Middle frontal gyrus (tissue), 1 donor: ENCODE results near the gene TBCA.
A peak's percentile ranks its signal among the peaks of the same experiment; 100 is the strongest.
"Not testable (repeated sequence)": the region's sequence is repeated elsewhere in the genome, so short reads cannot be mapped to it uniquely, and the experiment has no call there.

ENCODE experiments used
- DNase-seq: peaks from one replicate; pipeline ENCODE4 v3.0.0-alpha.2; 2015; ENCODE audit warnings: low spot score; ENCODE audit errors: extremely low spot score

TBCA gene

DNA sequence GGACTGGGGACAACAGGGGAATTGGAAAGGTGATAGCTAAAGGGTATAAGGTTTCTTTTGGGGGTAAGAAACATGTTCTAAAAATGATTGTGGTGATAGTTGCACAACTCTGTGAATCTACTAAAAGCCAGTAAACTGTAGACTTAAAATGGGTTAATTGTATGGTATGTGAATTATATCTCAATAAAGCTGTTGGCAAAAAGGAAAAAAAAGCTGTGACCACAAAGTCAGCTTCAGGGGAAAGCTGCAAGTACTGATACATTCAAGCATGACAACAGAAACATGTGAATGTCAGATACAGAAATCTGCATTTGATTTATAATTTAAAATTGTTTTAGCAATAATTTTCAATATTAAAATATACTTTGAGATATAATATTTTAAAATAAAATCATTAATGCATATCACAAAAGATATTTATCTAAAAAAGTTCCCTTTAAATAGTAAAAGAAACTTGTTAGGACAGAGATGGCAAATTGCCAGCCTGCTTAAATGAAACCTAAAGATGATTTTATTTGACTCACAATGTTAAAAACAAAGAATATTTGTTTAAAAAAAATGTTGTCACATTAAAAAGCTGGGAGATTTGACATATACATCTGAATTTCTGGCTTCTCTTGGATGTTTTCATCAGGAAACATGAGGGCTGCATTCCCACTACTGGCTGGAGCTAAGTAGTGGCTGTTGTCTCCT, 66.0 kb downstream of the TBCA start:
- no peak for DNase-seq

DNA sequence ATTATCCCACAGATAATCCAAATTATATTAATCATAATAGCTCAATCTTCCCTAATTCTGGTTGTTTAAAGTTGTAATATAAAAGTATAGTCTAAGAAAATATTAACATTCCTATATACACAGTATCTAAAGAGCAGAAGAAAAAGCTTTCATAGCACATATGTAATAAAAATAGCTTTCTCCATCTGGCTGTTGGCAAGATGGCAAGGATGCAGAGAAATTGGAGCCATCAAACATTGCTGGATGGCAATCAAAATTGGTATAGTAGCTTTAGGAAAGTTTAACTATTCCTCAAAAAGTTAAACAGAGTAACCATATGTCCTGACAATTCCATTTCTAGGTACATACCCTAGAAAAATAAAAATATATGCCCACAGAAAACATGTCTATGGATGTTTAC, 66.8 kb downstream of the TBCA start:
- peak; percentile 55 for DNase-seq

GRCh38 chr5:77707791-77708190, 68.3 kb downstream of the TBCA start:
- DNase-seq = no peak

DNA sequence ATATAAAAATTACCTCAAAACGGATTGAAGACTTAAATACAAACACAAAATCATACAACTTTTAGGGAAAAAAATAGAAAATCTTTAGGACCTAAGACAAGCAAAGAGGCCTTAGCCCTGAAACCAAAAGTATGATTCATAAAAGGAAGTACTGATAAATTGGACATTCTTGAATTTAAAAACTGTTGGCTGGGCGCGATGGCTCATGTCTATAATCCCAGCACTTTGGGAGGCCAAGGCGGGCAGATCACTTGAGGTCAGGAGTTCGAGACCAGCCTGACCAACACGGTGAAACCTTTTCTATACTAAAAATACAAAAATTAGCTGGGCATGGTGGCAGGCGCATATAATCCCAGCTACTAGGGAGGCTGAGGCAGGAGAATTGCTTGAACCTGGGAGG, 76.6 kb downstream of the TBCA start:
- not testable (repeated sequence) for DNase-seq

DNA sequence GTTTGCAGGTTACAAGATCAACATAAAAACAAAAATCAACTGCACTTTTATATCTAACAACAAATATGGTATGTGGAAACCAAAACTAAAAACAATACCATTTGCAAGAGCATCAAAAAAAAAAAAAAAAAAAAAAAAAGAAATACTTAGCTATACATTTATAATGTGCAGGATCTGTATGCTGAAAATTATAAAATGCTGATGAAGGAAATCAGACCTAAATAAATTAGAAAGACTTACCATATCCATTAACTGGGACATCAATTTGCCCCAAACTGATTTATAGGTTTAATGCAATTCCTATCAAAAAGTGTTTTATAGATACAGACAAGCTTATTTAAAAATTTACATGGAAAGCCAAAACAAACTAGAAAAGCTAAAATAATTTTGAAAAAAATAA, 77.2 kb downstream of the TBCA start:
- no peak for DNase-seq

DNA sequence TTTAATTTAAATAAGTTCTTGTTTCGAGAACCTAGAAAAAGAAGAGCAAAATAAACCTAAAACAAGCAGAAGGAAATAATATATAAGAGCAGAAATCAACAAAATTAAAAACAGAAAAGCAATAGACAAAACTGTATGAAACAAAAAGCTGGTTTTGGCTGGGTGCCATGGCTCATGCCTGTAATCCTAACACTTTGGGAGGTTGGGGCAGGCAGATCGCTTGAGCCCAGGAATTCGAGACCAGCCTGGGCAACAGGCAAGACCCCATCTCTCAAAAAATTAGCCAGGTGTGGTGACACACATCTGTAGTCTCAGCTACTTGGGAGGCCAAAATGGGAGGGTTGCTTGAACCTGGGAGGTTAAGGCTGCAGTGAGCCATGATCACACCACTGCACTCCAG, 78.4 kb downstream of the TBCA start:
- no peak for DNase-seq

GRCh38 chr5:77696120-77696519, 80.0 kb downstream of the TBCA start:
- no peak for DNase-seq

DNA sequence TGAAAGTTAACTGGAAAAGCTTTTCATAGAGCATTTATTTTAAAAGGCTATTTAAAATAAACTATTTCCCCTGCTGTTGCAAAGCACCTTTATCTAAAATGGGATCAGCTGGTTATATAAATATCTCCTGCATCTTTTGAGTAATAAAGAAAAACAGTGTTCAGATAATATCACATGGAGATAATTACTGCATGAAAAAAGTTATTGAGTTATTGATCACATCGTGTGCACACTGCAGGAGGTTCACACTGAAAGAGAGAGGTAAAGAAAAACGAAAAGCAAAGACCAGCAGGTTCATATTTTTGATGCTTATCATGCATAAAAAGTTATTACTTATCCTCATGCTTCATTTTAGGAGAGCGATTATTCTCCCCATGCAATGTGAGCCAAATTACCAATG, 82.2 kb downstream of the TBCA start:
- no peak for DNase-seq

DNA sequence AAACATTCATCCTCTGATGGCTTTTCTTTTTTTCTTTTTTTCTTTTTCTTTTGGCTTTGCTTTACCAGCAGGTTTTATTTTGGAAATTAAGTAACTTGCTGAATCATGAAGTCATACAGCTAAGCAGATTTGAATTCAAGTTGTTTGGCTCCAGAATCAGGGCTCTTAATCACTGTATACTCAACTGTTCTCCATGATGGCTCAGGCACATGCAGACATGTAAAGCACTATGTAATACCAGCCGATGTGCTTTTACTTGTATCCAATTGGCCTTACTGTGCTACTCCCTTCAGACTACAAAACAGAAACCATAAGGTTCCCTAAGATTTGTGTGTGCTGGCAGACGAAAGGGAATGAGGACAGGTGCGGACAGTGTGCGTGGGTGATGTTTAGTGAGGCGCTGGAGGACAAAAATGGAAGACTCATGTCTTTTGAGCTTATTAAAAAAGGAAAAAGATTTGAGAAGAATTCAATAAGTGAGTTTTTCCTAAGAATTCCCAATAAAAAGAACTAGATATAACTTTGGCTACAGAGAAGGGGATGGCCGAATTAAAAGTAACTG, 92.9 kb downstream of the TBCA start:
- peak; percentile 8 for DNase-seq

DNA sequence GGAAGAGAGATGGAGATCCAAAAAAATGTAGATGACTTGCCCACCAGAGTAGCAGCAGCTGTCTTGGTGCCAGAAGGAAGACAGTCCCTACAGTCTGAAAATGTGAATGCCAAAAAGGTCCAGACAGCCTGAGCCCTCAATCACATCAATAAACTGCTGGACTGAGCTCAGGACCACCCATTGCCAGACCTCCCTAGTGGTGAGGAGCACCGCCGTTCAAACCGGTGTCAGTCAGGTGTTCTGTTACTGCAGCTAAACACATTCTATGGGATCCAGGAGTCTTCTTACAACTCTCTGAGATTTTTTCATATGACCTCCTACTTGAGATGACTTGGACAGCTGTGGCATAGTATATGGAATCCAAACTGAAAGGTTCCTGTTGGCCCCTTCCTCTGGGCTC, 105.6 kb downstream of the TBCA start:
- DNase-seq = no peak

- no peak for DNase-seq
Measured at GRCh38 chr5:77669677-77670076, 106.5 kb downstream of the TBCA start.

- no peak for DNase-seq
Measured at GRCh38 chr5:77663090-77663863, 112.9 kb downstream of the TBCA start.

GRCh38 chr5:77662635-77663034, 113.5 kb downstream of the TBCA start:
- DNase-seq = no peak

GRCh38 chr5:77658662-77659061, 117.5 kb downstream of the TBCA start:
- DNase-seq = no peak

DNA sequence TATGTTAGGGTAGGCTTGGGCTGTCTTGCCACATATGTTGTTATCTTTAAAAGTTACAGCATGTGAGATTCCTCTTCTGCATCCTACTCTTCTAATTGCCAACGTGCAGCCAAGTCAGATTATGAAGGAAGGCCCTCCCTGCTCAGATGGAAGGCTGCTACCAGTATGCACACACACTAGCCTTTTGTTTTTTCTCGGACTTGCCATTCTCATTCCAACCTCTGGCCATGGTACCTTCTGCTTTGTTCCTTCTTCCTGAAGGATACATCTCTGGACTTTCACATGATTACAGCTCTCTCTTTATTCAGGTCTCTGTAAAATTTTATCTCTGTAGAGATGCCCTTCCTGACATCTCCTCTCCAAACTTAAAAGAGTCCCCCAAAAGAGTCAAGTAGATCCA, 124.8 kb downstream of the TBCA start:
- no peak for DNase-seq

- DNase-seq = no peak
Measured at GRCh38 chr5:77650686-77651085, 125.5 kb downstream of the TBCA start.

- DNase-seq = no peak
Measured at GRCh38 chr5:77649776-77650175, 126.4 kb downstream of the TBCA start.

- DNase-seq = no peak
Measured at GRCh38 chr5:77645995-77646639, 130.0 kb downstream of the TBCA start.

DNA sequence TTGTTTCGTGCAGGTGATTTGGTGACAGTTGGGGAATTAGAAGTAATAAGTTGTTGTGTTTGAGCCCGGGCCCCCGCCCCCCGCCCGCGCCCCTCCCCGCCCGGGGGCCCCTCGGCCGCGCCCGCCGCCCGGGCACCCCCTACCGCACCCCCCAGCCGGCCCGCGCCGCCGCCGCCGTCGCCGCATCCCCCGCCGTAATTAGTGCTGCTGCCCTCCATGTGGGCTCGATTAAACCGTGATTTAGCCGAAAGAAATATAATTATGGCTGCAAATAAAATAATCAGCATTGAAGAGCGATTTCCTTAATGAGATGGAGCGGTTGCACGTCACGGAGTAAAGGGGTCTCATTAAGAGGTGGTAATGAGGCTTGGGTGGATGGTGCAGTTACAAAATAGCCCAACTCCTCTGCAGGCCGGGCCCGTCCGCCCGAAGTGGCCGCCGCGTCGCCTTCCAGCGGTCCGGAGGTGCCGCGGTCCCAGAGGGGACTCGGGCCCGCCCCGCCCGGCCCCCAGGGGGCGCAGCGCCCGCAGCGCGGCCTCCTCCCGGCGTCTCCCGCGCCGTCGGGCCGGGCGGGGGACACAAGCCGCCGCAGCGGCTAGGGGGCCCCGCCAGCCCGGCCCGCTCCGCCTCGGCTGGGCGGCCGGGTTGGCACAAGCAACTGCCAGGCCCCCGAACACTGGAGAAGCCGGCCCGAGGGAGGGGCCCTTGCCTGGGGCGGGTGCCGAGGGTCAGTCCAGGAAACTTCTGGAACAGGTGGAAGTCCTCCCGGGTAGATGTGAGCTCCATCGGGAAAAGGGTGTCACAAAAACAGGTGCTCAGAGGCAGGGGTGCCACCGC, 130.8 kb downstream of the TBCA start:
- DNase-seq = no peak

GRCh38 chr5:77644371-77645157, 131.6 kb downstream of the TBCA start:
- no peak for DNase-seq
